ENCODE data around the gene NAP1L5. TPM values are rescaled to one million over a fixed set of nuclear protein-coding genes. Genes with fewer than 3 reads are reported as not detected.

The NAP1L5 gene
- total and polyA plus RNA-seq, 2 of the 13 experiments (the other 11 are each of a cell fraction or from before 2014, with no cell fraction given), result 1.3 to 1.6 TPM

DNA sequence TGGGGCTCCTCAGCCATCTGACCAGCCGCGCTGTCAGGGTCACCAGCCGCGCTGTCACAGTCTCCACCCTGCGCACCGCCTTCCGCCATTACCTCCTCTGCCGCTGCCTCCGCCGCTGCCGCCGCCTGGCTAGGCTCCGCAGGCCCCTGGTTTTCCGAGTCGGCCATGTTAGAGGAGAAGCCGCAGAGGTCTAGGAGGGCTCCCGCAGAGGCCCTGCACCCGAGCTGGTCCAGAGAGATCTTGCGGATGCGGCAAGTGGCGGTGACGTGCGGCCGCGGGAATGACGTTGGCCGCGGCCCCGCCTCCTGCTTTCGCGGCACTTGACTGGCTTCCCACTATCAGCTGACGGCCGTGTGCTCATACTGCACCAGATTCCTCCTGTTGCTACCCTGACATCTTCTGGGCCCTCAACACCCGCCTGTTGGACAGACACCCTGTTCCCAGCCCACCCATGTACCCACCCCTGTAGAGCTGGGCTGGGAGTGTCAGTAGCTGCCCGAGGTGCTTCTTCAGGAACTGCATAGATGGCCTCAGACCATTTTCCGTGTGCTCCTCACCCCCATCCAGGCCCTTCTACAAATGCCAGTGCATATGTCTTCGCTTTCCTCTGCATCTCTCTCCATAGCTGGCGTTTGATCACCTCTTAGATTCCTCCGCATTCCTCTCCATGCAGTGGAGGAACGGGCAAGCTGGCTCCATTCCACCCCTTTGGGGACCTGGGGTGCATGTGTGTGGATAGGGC, at the start of gene NAP1L5 (continued):
- TF ChIP-seq ERF (CRISPR knock-in tag; IDR thresholded peaks at IDR 0.05) (0 out of 2 replicates have a peak, but pooled peaks have one; percentile 17), TCF7L2 (IDR thresholded peaks at IDR 0.05; ENCODE audit: low read depth, low read length) (no peak), ETV5 (CRISPR knock-in tag; IDR thresholded peaks at IDR 0.05; ENCODE audit: borderline replicate concordance) (no peak), JUN (CRISPR knock-in tag; IDR thresholded peaks at IDR 0.05) (no peak), ZFP41 (CRISPR knock-in tag; IDR thresholded peaks at IDR 0.05; ENCODE audit: borderline replicate concordance) (no peak), KDM2A (CRISPR knock-in tag; IDR thresholded peaks at IDR 0.05; ENCODE audit: borderline replicate concordance, low read depth) (0 out of 2 replicates have a peak, but pooled peaks have one; percentile 25), NFYC (CRISPR knock-in tag; IDR thresholded peaks at IDR 0.05) (no peak; the same call in 1 of the 2 replicates), SRY (CRISPR knock-in tag; IDR thresholded peaks at IDR 0.05) (no peak), ZBTB21 (CRISPR knock-in tag; IDR thresholded peaks at IDR 0.05) (peak; percentile 82), ZNF430 (CRISPR knock-in tag; IDR thresholded peaks at IDR 0.05) (no peak), HOXA9 (CRISPR knock-in tag; IDR thresholded peaks at IDR 0.05; ENCODE audit: borderline replicate concordance) (no peak), SCMH1 (CRISPR knock-in tag; IDR thresholded peaks at IDR 0.05; ENCODE audit: borderline replicate concordance) (no peak)
- TF ChIP-seq, protein P1, sequence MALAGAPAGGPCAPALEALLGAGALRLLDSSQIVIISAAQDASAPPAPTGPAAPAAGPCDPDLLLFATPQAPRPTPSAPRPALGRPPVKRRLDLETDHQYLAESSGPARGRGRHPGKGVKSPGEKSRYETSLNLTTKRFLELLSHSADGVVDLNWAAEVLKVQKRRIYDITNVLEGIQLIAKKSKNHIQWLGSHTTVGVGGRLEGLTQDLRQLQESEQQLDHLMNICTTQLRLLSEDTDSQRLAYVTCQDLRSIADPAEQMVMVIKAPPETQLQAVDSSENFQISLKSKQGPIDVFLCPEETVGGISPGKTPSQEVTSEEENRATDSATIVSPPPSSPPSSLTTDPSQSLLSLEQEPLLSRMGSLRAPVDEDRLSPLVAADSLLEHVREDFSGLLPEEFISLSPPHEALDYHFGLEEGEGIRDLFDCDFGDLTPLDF (CRISPR knock-in tag; IDR thresholded peaks at IDR 0.05), result no peak
- TF ChIP-seq, protein P2, sequence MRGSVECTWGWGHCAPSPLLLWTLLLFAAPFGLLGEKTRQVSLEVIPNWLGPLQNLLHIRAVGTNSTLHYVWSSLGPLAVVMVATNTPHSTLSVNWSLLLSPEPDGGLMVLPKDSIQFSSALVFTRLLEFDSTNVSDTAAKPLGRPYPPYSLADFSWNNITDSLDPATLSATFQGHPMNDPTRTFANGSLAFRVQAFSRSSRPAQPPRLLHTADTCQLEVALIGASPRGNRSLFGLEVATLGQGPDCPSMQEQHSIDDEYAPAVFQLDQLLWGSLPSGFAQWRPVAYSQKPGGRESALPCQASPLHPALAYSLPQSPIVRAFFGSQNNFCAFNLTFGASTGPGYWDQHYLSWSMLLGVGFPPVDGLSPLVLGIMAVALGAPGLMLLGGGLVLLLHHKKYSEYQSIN (CRISPR knock-in tag; IDR thresholded peaks at IDR 0.05; ENCODE audit: borderline replicate concordance), result no peak
- TF ChIP-seq, protein P3, sequence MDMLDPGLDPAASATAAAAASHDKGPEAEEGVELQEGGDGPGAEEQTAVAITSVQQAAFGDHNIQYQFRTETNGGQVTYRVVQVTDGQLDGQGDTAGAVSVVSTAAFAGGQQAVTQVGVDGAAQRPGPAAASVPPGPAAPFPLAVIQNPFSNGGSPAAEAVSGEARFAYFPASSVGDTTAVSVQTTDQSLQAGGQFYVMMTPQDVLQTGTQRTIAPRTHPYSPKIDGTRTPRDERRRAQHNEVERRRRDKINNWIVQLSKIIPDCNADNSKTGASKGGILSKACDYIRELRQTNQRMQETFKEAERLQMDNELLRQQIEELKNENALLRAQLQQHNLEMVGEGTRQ (IDR thresholded peaks at IDR 0.05; ENCODE audit: low read depth, low read length), result peak; percentile 29; the same call in 1 of the 2 replicates
- TF ChIP-seq, protein P3 (CRISPR knock-in tag; IDR thresholded peaks at IDR 0.05; ENCODE audit: borderline replicate concordance), result no peak; the same call in 1 of the 2 replicates
- TF ChIP-seq, protein P4, sequence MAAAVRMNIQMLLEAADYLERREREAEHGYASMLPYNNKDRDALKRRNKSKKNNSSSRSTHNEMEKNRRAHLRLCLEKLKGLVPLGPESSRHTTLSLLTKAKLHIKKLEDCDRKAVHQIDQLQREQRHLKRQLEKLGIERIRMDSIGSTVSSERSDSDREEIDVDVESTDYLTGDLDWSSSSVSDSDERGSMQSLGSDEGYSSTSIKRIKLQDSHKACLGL (CRISPR knock-in tag; IDR thresholded peaks at IDR 0.05), result no peak

All from HepG2 (cell line).